WTC11 (cell line): Measurements from ENCODE around the gene GRM7.

Experiments used
- AFF4 ChIP-seq: sonication (generic); formaldehyde crosslinking; IDR thresholded peaks from 2 replicates; pipeline ENCODE4 v1.8.1; 2023; ENCODE audit warnings: mild to moderate bottlenecking, missing genetic modification reagents, borderline replicate concordance
- ATF2 ChIP-seq: sonication (generic); formaldehyde crosslinking; IDR thresholded peaks from 2 replicates; pipeline ENCODE4 v1.8.1; 2022; ENCODE audit warnings: low read depth, missing genetic modification reagents, borderline replicate concordance
- CBFB ChIP-seq: sonication (generic); formaldehyde crosslinking; IDR thresholded peaks from 2 replicates; pipeline ENCODE4 v1.8.1; 2022; ENCODE audit warnings: mild to moderate bottlenecking, low read depth, missing genetic modification reagents
- CTCF ChIP-seq: fragments of 200-600 bp; IDR thresholded peaks from 2 replicates; pipeline ENCODE4 v1.8.0; 2022; ENCODE audit warnings: antibody characterized with exemption
- ETV6 ChIP-seq: sonication (generic); formaldehyde crosslinking; IDR thresholded peaks from 2 replicates; pipeline ENCODE4 v1.8.1; 2022; ENCODE audit warnings: mild to moderate bottlenecking, missing genetic modification reagents
- FOXP4 ChIP-seq: sonication (generic); formaldehyde crosslinking; IDR thresholded peaks from 2 replicates; pipeline ENCODE4 v1.8.0; 2022; ENCODE audit warnings: mild to moderate bottlenecking, missing genetic modification reagents
- JUN ChIP-seq: sonication (generic); formaldehyde crosslinking; IDR thresholded peaks from 2 replicates; pipeline ENCODE4 v1.8.0; 2023; ENCODE audit warnings: mild to moderate bottlenecking, missing genetic modification reagents
- NFE2L1 ChIP-seq: sonication (generic); formaldehyde crosslinking; IDR thresholded peaks from 2 replicates; pipeline ENCODE4 v1.8.1; 2023; ENCODE audit warnings: missing genetic modification reagents
- RELA ChIP-seq: sonication (generic); formaldehyde crosslinking; IDR thresholded peaks from 2 replicates; pipeline ENCODE4 v1.8.1; 2022; ENCODE audit warnings: missing genetic modification reagents, mild to moderate bottlenecking, borderline replicate concordance
- TF ChIP-seq, protein P1 (sequence below): sonication (generic); formaldehyde crosslinking; IDR thresholded peaks from 2 replicates; pipeline ENCODE4 v1.8.1; 2022; ENCODE audit warnings: low read depth, mild to moderate bottlenecking, moderate library complexity, missing genetic modification reagents, borderline replicate concordance

- TF ChIP-seq RELA (CRISPR knock-in tag): no peak
- no peak for TF ChIP-seq CTCF
- TF ChIP-seq, protein P1, sequence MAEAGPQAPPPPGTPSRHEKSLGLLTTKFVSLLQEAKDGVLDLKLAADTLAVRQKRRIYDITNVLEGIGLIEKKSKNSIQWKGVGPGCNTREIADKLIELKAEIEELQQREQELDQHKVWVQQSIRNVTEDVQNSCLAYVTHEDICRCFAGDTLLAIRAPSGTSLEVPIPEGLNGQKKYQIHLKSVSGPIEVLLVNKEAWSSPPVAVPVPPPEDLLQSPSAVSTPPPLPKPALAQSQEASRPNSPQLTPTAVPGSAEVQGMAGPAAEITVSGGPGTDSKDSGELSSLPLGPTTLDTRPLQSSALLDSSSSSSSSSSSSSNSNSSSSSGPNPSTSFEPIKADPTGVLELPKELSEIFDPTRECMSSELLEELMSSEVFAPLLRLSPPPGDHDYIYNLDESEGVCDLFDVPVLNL (CRISPR knock-in tag): no peak
- no peak for TF ChIP-seq CBFB
- TF ChIP-seq AFF4 (CRISPR knock-in tag): no peak
- no peak for TF ChIP-seq ETV6 (CRISPR knock-in tag)
- no peak for TF ChIP-seq FOXP4 (CRISPR knock-in tag)
- no peak for TF ChIP-seq JUN (CRISPR knock-in tag)
- TF ChIP-seq NFE2L1 (CRISPR knock-in tag): no peak
- TF ChIP-seq ATF2: no peak
Observed at GRCh38 chr3:7576506-7576905, 715.6 kb downstream of the GRM7 start.
